ENCODE measurements around the gene KNDC1.

GRCh38 chr10:133122171-133122935, 37.7 kb upstream of the KNDC1 start:
- TF ChIP-seq YY1 (IDR thresholded peaks at IDR 0.05; ENCODE audit: insufficient read depth, insufficient read length), result no peak
- no peak for TF ChIP-seq ZNF274 (IDR thresholded peaks at IDR 0.05; ENCODE audit: low read depth, low read length)
